HepG2 (cell line): ENCODE measurements around the gene SBSN.

Source experiments
- BHLHE40 ChIP-seq: IDR thresholded peaks from 2 replicates; pipeline ENCODE4 v1.6.1; 2011; ENCODE audit warnings: low read length, improper control_type of control experiment
- BRCA1 ChIP-seq: sonication (generic); formaldehyde crosslinking; IDR thresholded peaks from 2 replicates; pipeline ENCODE4 v1.4.0; 2020; ENCODE audit warnings: missing genetic modification reagents
- CTCF ChIP-seq: sonication (generic); formaldehyde crosslinking; IDR thresholded peaks from 2 replicates; pipeline ENCODE4 v1.5.0; 2020; ENCODE audit warnings: mild to moderate bottlenecking, missing genetic modification reagents, moderate library complexity
- HDAC2 ChIP-seq: sonication (generic); formaldehyde crosslinking; IDR thresholded peaks from 2 replicates; pipeline ENCODE4 v1.4.0; 2020; ENCODE audit warnings: missing genetic modification reagents
- HNRNPK ChIP-seq: fragments of 200-400 bp; formaldehyde crosslinking; IDR thresholded peaks from 2 replicates; pipeline ENCODE4 v1.6.1; 2018; ENCODE audit warnings: low read length, low read depth, moderate library complexity, mild to moderate bottlenecking; ENCODE audit not compliant: poor library complexity, severe bottlenecking
- POLR2A ChIP-seq, 2 experiments: IDR thresholded peaks; 2 replicates each; pipeline ENCODE4 v1.6.1; 2011; ENCODE audit warnings: low read depth in 2 of 2, low read length in 2 of 2, mild to moderate bottlenecking in 1 of 2, moderate library complexity in 1 of 2; ENCODE audit not compliant: insufficient read depth in 1 of 2
- SKIL ChIP-seq: sonication (generic); formaldehyde crosslinking; IDR thresholded peaks from 2 replicates; pipeline ENCODE4 v1.8.0; 2022; ENCODE audit warnings: missing genetic modification reagents, mild to moderate bottlenecking, moderate library complexity, borderline replicate concordance
- TBP ChIP-seq: sonication (generic); formaldehyde crosslinking; IDR thresholded peaks from 2 replicates; pipeline ENCODE4 v1.5.0; 2020; ENCODE audit warnings: missing genetic modification reagents
- TRAFD1 ChIP-seq: sonication (generic); formaldehyde crosslinking; IDR thresholded peaks from 2 replicates; pipeline ENCODE4 v1.5.1; 2020; ENCODE audit warnings: missing genetic modification reagents, mild to moderate bottlenecking, borderline replicate concordance
- ZNF34 ChIP-seq: sonication (generic); formaldehyde crosslinking; IDR thresholded peaks from 2 replicates; pipeline ENCODE4 v1.4.0; 2020; ENCODE audit warnings: mild to moderate bottlenecking, missing genetic modification reagents, borderline replicate concordance
- TF ChIP-seq, protein P1 (sequence below): sonication (generic); formaldehyde crosslinking; IDR thresholded peaks from 2 replicates; pipeline ENCODE4 v1.4.0; 2020; ENCODE audit warnings: missing genetic modification reagents
- TF ChIP-seq, protein P2 (sequence below): sonication (generic); formaldehyde crosslinking; IDR thresholded peaks from 2 replicates; pipeline ENCODE4 v1.5.0; 2020; ENCODE audit warnings: mild to moderate bottlenecking, missing genetic modification reagents
- TF ChIP-seq, protein P3 (sequence below): sonication (generic); formaldehyde crosslinking; IDR thresholded peaks from 2 replicates; pipeline ENCODE4 v1.8.0; 2022; ENCODE audit warnings: missing genetic modification reagents, mild to moderate bottlenecking, borderline replicate concordance
- TF ChIP-seq, protein P4 (sequence below): sonication (generic); formaldehyde crosslinking; IDR thresholded peaks from 2 replicates; pipeline ENCODE4 v1.5.0; 2020; ENCODE audit warnings: missing genetic modification reagents

DNA sequence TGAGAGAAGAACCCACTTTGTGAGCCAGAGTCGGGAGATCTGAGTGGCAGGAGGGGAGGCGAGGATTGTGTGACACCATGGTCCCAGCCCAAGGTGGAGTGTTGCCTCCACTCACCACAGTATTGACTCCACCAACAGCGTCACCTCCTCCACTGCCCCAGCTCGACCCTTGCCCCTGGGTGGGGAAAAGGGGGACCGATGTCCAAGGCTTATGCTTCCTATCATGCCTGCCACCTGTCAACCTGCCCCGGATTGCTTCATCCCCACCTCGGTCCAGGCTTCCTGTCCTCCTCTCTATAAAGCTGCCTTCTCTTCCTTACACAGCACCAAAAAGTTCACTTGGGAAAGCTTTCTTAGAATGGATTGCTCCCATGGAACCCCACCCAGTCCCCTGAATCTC lies 22.1 kb downstream of the SBSN start:
- TF ChIP-seq, protein P1, sequence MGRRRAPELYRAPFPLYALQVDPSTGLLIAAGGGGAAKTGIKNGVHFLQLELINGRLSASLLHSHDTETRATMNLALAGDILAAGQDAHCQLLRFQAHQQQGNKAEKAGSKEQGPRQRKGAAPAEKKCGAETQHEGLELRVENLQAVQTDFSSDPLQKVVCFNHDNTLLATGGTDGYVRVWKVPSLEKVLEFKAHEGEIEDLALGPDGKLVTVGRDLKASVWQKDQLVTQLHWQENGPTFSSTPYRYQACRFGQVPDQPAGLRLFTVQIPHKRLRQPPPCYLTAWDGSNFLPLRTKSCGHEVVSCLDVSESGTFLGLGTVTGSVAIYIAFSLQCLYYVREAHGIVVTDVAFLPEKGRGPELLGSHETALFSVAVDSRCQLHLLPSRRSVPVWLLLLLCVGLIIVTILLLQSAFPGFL (CRISPR knock-in tag) = no peak
- TF ChIP-seq, protein P2, sequence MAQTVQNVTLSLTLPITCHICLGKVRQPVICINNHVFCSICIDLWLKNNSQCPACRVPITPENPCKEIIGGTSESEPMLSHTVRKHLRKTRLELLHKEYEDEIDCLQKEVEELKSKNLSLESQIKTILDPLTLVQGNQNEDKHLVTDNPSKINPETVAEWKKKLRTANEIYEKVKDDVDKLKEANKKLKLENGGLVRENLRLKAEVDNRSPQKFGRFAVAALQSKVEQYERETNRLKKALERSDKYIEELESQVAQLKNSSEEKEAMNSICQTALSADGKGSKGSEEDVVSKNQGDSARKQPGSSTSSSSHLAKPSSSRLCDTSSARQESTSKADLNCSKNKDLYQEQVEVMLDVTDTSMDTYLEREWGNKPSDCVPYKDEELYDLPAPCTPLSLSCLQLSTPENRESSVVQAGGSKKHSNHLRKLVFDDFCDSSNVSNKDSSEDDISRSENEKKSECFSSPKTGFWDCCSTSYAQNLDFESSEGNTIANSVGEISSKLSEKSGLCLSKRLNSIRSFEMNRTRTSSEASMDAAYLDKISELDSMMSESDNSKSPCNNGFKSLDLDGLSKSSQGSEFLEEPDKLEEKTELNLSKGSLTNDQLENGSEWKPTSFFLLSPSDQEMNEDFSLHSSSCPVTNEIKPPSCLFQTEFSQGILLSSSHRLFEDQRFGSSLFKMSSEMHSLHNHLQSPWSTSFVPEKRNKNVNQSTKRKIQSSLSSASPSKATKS (CRISPR knock-in tag) = no peak
- TF ChIP-seq BRCA1 (CRISPR knock-in tag) = no peak
- no peak for TF ChIP-seq CTCF (CRISPR knock-in tag)
- TF ChIP-seq HNRNPK = no peak
- TF ChIP-seq, protein P3, sequence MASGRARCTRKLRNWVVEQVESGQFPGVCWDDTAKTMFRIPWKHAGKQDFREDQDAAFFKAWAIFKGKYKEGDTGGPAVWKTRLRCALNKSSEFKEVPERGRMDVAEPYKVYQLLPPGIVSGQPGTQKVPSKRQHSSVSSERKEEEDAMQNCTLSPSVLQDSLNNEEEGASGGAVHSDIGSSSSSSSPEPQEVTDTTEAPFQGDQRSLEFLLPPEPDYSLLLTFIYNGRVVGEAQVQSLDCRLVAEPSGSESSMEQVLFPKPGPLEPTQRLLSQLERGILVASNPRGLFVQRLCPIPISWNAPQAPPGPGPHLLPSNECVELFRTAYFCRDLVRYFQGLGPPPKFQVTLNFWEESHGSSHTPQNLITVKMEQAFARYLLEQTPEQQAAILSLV (CRISPR knock-in tag) = no peak
- TF ChIP-seq TRAFD1 (CRISPR knock-in tag) = no peak
- no peak for TF ChIP-seq SKIL (CRISPR knock-in tag)
- no peak for TF ChIP-seq POLR2A (IDR thresholded peaks at IDR 0.05; ENCODE audit: insufficient read depth in 1 of 2, low read depth in 2 of 2, low read length in 2 of 2)
- no peak for TF ChIP-seq TBP (CRISPR knock-in tag)
- TF ChIP-seq BHLHE40 = no peak
- no peak for TF ChIP-seq ZNF34
- TF ChIP-seq, protein P4, sequence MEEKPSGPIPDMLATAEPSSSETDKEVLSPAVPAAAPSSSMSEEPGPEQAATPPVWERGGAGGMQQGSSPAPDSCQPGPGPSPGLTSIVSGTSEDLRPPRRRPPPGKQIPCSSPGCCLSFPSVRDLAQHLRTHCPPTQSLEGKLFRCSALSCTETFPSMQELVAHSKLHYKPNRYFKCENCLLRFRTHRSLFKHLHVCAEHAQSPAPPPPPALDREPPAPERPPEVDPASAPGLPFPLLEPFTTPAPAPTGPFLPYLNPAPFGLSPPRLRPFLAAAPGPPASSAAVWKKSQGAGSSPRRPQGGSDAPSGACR (CRISPR knock-in tag) = no peak
- TF ChIP-seq HDAC2 (CRISPR knock-in tag) = no peak
